ENCODE data around the gene EXTL1.

Gene EXTL1

DNA sequence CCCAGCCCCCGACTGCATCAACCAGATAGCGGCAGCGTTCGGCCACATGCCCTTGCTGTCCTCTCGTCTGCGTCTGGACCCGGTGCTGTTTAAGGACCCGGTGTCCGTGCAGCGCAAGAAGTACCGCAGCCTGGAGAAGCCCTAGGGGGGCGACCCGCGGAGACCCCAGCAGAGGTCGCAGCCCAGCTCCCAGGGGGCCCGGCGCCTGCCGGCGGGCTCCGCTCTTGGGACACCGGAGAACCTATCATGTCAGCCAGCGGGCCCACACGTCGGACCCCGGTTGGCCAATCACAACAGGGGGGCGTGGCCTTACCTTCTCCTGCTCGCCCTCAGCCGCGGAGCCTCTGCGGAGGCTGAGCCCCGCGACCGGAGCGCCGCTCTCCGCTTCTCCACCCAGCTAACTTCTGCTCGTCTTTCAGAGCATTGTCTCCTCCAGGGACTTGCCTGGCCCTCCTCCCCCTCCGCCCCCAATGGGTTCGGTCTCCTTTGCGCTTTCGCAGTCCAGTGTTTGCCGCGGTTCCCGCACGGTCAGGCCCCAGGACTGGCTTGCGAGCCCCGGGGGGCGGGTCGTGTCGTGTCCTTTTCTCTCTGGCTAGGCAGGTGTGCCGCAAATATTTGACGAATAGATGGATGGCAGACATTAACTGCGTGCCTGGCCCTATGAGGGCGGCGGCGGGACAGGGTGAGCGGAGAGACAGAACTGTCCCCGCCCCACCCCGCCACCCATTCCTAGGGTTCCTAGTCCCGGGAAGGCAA, 13.8 kb downstream of the EXTL1 start:
- TF ChIP-seq, protein P1, sequence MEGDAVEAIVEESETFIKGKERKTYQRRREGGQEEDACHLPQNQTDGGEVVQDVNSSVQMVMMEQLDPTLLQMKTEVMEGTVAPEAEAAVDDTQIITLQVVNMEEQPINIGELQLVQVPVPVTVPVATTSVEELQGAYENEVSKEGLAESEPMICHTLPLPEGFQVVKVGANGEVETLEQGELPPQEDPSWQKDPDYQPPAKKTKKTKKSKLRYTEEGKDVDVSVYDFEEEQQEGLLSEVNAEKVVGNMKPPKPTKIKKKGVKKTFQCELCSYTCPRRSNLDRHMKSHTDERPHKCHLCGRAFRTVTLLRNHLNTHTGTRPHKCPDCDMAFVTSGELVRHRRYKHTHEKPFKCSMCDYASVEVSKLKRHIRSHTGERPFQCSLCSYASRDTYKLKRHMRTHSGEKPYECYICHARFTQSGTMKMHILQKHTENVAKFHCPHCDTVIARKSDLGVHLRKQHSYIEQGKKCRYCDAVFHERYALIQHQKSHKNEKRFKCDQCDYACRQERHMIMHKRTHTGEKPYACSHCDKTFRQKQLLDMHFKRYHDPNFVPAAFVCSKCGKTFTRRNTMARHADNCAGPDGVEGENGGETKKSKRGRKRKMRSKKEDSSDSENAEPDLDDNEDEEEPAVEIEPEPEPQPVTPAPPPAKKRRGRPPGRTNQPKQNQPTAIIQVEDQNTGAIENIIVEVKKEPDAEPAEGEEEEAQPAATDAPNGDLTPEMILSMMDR (IDR thresholded peaks at IDR 0.05), result no peak

DNA sequence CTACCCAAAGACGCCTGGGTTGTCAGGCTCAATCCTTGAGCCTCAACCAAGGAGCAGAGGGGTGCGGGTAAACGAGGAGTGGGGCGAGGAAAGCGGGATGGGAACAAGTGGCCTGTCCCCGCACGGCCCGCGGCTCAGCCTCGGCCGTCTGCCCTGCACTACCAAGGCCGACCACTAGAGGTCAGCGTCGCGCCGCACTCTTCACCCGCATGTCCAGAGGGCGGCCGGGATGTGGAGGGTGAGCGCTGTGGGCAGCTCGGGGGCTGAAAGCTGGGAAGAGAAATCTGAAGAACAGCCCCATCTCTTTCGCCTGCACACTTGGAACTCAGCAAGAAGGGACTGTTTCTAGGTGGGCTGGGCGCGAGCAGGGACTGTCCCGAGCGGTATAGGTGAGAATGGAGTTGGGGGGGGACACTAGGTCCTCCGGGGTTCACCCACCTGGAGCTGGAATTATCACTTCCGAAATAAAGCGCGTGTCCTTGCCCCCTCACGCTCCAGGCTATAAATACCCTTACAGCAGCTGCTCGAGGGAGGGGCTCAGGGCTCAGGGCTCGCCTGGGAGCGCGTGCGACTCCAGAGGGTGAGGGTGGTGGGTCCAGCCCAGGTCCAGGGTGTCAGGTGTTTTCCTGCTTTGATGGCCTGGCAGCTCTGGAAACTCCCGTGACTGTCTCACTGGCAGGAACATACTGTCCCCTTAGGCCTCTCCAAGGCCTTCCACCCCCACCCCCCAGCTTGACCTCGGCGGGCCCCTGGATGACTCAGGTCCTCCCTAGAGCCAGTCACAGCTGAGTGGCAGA, 14.6 kb downstream of the EXTL1 start:
- TF ChIP-seq, protein P1 (IDR thresholded peaks at IDR 0.05), result peak; percentile 78

DNA sequence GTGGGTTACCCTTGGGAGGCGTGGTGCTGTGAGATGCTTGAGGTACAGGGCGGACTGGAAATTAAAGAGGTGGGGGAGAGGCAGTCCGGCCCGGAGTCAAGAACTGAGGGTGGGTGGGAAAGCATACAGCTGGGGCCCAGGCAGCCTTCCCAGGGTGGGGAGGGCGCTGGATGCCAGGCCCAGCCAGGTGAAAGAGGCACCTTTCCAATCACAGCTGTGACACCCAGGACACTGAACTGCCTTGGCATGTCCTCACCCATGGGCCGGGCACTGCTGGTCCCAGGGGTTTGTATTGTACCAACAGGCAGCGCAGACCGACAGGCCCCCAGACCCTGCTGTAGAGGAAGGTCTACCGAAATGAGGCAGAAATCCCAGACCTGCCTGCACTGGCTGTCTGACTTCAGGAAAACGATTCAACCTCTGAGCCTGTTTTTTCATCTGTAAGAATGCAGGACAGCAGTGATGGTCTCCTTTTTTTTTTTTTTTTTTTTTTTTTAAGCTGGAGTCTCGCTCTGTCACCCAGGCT, 15.2 kb downstream of the EXTL1 start:
- TF ChIP-seq, protein P1 (IDR thresholded peaks at IDR 0.05), result no peak

DNA sequence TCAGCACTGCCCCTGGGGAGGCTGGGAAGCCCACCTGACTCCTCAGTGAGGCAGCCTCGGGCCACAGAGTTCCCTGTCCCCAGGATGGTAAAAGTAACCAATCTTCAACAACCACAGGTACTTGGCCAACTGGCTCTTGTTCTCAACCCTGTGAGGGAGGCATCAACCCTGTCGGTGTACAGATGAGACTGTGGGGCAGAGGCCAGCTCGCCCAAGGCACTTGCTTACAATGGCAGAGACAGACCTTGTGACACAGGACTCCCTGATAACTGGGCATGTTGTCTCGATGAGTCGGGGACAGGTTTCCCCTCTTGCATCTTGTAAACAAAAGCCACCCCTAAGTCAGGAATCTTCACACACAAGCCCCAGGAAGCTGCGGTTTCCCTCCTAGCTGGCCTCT, 16.3 kb downstream of the EXTL1 start:
- TF ChIP-seq, protein P1 (IDR thresholded peaks at IDR 0.05), result no peak

DNA sequence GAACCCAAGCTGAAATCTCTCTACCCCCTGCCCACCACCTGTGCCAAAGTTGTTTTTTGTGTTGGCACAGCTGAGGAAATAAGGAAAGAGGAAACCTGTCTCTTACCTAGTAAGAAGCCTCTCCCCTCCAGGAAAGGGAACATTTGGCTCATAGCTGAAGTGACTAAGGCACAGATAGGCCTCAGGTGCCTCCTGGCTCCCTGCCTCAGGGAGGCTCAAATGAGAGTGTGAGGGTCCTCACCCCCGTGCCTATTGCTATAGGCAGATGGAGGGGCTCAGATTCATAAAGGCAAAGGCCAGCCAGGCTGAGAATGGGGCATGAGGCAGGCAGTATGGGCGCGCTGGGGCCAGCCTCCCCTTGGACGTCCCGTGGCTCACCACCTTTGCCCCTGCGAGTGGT, 16.9 kb downstream of the EXTL1 start:
- TF ChIP-seq, protein P1 (IDR thresholded peaks at IDR 0.05), result no peak

DNA sequence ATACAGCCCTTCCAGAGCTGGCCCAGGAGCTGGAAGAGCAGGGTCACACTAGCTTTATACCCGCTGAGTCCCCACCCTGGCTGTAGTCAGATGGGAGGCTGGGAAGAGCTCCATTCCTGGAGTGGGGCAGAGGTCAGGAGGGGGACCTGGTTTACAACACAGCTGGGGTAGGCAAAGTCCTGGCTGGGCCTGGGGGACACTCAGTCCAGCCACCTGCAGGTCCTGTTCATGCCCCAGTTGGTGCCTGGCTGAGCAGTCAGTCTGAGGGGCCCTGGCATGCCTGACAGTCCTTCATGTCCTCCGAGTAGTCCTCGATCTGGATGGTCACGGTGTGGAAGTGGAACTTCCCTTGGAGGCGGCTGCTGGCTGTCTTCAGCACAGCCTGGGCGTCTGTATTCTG, 17.3 kb downstream of the EXTL1 start:
- TF ChIP-seq, protein P1 (IDR thresholded peaks at IDR 0.05), result no peak

DNA sequence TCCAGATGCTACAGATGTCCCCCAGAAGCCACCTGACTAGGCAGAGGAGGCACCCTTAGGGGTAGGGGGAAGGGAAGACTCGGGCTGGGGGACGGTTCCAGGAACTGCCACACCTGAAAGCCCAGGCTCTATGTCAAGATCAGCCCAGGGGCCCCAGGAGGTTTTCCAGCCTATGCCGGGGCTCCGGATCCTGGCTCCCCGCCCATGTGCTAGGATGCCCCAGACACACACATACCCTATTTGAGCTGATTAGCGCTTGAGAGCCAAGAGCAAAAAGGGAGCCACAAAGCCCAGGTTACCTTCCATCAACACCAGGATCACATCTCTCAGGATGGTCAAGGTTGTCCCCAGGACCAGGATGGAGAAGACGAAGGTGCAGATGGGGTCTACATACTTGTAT, 19.8 kb downstream of the EXTL1 start:
- TF ChIP-seq, protein P1 (IDR thresholded peaks at IDR 0.05), result no peak

All from LNCAP (cell line).